ENCODE data around the gene RPRD1B.
A peak's percentile ranks its signal among the peaks of the same experiment; 100 is the strongest.

RPRD1B gene, protein sequence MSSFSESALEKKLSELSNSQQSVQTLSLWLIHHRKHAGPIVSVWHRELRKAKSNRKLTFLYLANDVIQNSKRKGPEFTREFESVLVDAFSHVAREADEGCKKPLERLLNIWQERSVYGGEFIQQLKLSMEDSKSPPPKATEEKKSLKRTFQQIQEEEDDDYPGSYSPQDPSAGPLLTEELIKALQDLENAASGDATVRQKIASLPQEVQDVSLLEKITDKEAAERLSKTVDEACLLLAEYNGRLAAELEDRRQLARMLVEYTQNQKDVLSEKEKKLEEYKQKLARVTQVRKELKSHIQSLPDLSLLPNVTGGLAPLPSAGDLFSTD

DNA sequence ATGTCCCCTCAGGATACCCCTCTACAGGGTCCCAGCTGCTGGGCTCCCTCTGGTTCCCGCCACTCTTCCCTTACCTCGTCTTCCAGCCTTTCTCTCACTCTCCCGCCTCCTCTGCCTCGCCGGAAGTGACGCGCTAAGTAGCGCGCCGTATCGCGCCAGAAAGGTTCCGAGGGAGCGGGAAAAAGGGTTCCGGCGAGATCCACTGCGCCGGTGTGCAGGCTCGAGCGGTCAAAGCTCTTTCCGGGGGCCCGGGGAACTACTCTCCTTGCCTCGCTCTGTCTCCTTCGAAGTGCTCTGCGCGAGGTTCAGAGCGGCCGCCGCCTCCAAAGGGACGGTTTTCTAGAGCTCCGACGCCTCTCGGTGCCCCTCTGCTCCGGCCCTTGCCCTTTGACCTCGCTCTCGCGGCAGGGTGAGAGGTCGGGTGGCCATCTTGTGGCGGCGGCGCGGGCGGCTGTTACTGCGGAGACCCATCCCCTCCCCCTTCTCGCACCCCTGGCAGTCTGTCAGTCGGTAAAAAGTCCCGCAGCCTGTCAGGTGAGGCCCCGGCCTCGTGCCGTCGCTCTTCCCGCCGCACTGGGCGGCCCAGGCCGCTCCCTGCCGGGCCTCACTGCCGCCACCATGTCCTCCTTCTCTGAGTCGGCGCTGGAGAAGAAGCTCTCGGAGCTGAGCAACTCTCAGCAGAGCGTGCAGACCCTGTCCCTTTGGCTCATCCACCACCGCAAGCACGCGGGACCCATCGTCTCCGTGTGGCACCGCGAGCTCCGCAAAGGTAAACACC is at the start of gene RPRD1B, which contains the start of gene TTI1:
Gene RPRD1B (plus strand): TSS at position 417 of the 778 bp plus-strand sequence. CDS start 202 bp downstream, at position 619.
Gene TTI1 (minus strand): TSS at position 127 of the 778 bp plus-strand sequence. CDS start 19,640 bp downstream, outside the sequence.
- TF ChIP-seq, protein P1, sequence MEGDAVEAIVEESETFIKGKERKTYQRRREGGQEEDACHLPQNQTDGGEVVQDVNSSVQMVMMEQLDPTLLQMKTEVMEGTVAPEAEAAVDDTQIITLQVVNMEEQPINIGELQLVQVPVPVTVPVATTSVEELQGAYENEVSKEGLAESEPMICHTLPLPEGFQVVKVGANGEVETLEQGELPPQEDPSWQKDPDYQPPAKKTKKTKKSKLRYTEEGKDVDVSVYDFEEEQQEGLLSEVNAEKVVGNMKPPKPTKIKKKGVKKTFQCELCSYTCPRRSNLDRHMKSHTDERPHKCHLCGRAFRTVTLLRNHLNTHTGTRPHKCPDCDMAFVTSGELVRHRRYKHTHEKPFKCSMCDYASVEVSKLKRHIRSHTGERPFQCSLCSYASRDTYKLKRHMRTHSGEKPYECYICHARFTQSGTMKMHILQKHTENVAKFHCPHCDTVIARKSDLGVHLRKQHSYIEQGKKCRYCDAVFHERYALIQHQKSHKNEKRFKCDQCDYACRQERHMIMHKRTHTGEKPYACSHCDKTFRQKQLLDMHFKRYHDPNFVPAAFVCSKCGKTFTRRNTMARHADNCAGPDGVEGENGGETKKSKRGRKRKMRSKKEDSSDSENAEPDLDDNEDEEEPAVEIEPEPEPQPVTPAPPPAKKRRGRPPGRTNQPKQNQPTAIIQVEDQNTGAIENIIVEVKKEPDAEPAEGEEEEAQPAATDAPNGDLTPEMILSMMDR (conservative IDR thresholded peaks at IDR 0.05; ENCODE audit: control insufficient read depth, insufficient read depth, low read depth, low read length), result no peak
- peak within 1 kb of the TSS; percentile 95 for H3K4me3 ChIP-seq (ENCODE audit: control insufficient read depth, low read depth, low read length)

DNA sequence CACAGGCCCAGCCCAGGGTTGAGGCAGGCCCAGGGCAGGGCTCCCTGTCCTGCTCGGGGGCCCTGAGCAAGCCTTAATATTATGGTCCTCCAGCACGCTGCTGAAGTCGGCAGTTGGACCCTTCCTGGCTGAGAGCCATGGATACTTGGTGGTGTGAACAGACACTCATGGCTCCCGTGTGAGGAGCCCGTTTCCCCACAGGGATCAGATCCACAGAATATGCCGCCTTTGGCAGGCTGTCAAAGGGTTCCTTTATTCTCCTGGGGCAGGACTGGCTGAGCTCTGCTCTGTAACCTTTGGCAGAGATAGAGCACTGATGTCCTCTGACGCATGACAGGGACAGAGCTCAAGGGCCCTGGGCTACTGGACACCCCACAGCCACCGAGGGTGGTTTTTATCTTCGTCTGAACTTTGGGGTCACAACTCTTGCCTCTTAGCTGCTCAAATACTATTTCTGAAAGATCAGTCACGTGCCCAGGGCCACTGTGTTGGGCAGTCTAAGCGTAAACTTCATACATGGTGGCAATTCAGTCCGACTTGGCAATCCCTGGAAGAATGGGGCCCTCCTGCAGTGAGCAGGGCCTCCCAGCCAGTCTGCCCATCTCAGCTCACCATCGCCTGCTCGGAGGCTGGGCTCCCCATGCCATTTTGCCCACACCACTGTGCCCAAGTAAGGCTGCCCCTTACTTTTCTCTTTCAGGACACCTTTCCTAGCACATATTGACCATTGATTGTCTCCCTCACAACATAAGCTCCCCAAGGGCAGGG is 49.3 kb upstream of the RPRD1B start:
- TF ChIP-seq, protein P1 (conservative IDR thresholded peaks at IDR 0.05; ENCODE audit: control insufficient read depth, insufficient read depth, low read depth, low read length), result no peak
- DNase-seq (ENCODE audit: low read depth), result no peak
- H3K4me3 ChIP-seq (ENCODE audit: control insufficient read depth, low read depth, low read length), result no peak overlapping the region

More for the DNA sequence above, at the start of gene RPRD1B, which contains the start of gene TTI1:
- DNase-seq (ENCODE audit: low read depth), result peak; percentile 85

DNA sequence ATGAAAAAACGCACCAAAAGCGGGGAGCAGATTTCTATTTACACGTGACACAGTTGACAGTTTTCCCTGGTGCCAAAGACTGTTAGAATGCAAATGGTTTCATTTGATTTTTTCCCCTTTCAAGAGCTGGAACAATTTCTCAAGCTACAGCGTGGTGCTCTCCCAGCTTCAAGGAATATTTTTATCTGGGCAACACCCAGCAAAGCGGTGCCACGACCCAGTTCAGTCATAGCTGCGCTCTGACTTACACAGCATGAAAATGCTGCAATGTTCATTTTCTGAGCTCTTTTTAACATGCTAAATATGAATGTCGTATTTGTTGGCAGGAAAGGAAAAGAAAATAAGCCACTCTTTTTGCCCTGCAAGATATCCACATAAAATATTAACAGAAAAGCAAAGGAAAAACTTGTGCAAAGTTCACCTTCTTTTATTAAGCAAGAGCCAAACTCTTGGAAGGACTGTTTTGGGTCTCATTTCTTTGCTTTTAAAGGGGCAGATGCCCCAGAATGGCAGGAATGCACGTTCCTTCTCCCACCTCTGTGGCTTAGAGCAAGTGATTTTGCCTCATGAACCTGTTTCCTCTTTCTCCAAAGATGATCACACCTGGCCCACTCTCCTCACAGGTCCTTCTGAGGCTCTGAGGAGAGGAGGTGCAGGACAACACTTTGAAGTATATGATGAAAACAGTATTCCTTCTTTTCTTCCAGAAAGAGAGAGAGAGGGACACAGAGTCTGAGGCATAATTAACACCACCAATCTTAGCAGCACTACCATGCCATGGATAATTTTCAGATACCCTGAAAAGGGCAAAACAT is 47.3 kb upstream of the RPRD1B start:
- no peak overlapping the region for H3K4me3 ChIP-seq (ENCODE audit: control insufficient read depth, low read depth, low read length)
- TF ChIP-seq, protein P1 (conservative IDR thresholded peaks at IDR 0.05; ENCODE audit: control insufficient read depth, insufficient read depth, low read depth, low read length), result no peak
- no peak for DNase-seq (ENCODE audit: low read depth)

- DNase-seq (ENCODE audit: low read depth), result peak; percentile 25
- TF ChIP-seq, protein P1 (conservative IDR thresholded peaks at IDR 0.05; ENCODE audit: control insufficient read depth, insufficient read depth, low read depth, low read length), result no peak
- H3K4me3 ChIP-seq (ENCODE audit: control insufficient read depth, low read depth, low read length), result no peak overlapping the region
Observed at GRCh38 chr20:37986873-37987601, 46.5 kb upstream of the RPRD1B start.

- TF ChIP-seq, protein P1 (conservative IDR thresholded peaks at IDR 0.05; ENCODE audit: control insufficient read depth, insufficient read depth, low read depth, low read length), result no peak
- no peak overlapping the region for H3K4me3 ChIP-seq (ENCODE audit: control insufficient read depth, low read depth, low read length)
- no peak for DNase-seq (ENCODE audit: low read depth)
Observed at GRCh38 chr20:37987602-37988290, 45.8 kb upstream of the RPRD1B start.

All from fibroblast of mammary gland (primary cell).